Peyer's patch (tissue), 4 donors: ENCODE measurements around the gene KDM1A. TPM values are rescaled to one million over a fixed set of nuclear protein-coding genes. Genes with fewer than 3 reads are reported as not detected.
A peak's percentile ranks its signal among the peaks of the same experiment; 100 is the strongest.

Experiments used
- DNase-seq, 3 donors: peaks; one replicate each; pipeline ENCODE4 v3.0.0-alpha.2; 2017 to 2019
- H3K27ac ChIP-seq, 4 donors: fragments of 200-600 bp; sonication (generic); one replicate each; pipeline ENCODE4 v1.5.1; 2016 to 2019
- H3K27me3 ChIP-seq, 2 donors: fragments of 200-600 bp; sonication (generic); one replicate each; pipeline ENCODE4 v1.5.1; 2019
- H3K36me3 ChIP-seq, 3 donors: fragments of 200-600 bp; sonication (generic); one replicate each; pipeline ENCODE4 v1.5.1; 2016 to 2019
- H3K4me1 ChIP-seq, 4 donors: fragments of 200-600 bp; sonication (generic); one replicate each; pipeline ENCODE4 v1.5.1; 2016 to 2019
- H3K4me3 ChIP-seq, 4 donors: fragments of 200-600 bp; sonication (generic); 1 replicate in 3 of 4; 2 replicates in 1 of 4; pipeline ENCODE4 v1.5.1; 2016 to 2019; ENCODE audit warnings: mild to moderate bottlenecking in 1 of 4
- H3K9me3 ChIP-seq, 4 donors: fragments of 200-600 bp; sonication (generic); one replicate each; pipeline ENCODE4 v1.5.1; 2016 to 2019; ENCODE audit warnings: mild to moderate bottlenecking in 1 of 4
- POLR2A ChIP-seq, 2 donors: fragments of 450-650 bp; IDR thresholded peaks; one replicate each; pipeline ENCODE4 v1.5.1; 2017; ENCODE audit warnings: antibody characterized with exemption in 2 of 2, mild to moderate bottlenecking in 2 of 2, moderate library complexity in 2 of 2
- total RNA-seq, 4 donors: library from RNA; depleted of rRNA; stranded (reverse); fragments of >200 nt; gene quantifications; one replicate each; pipeline ENCODE4 v1.1.0, GENCODE V29; 2016
- TF ChIP-seq, protein P1 (sequence below), 6 experiments: fragments of 450-650 bp in 4 of 6; fragments of 200-600 bp in 2 of 6; sonication (generic) in 1 of 6; IDR thresholded peaks; one replicate each; pipeline ENCODE4 v1.5.1; 2017 to 2019; ENCODE audit warnings: antibody characterized with exemption in 6 of 6, mild to moderate bottlenecking in 3 of 6, moderate library complexity in 1 of 6

Gene KDM1A
- total RNA-seq: 100 to 1,000 TPM in 1 of 4 donors, 10 to 100 TPM in 3; 33.5 to 102 (median 40.9) TPM

- Histone ChIP-seq H3K9me3 (peaks cover 0 to 4% (median 0%) of the 10 kb centered on the region in 4 donors), H3K4me1 (peaks cover 0 to 9% (median 0%) of the 10 kb centered on the region in 4 donors), H3K27ac (peak within 1 kb of the TSS; percentile 84 to 91 (median 86)), H3K4me3 (peak within 1 kb of the TSS; percentile 73 to 96 (median 82)), H3K27me3 (no peaks in the 10 kb centered on the region), H3K36me3 (no peaks in the 10 kb centered on the region)
- peak; percentile 74 to 80 for TF ChIP-seq POLR2A (IDR thresholded peaks at IDR 0.05)
- TF ChIP-seq, protein P1, sequence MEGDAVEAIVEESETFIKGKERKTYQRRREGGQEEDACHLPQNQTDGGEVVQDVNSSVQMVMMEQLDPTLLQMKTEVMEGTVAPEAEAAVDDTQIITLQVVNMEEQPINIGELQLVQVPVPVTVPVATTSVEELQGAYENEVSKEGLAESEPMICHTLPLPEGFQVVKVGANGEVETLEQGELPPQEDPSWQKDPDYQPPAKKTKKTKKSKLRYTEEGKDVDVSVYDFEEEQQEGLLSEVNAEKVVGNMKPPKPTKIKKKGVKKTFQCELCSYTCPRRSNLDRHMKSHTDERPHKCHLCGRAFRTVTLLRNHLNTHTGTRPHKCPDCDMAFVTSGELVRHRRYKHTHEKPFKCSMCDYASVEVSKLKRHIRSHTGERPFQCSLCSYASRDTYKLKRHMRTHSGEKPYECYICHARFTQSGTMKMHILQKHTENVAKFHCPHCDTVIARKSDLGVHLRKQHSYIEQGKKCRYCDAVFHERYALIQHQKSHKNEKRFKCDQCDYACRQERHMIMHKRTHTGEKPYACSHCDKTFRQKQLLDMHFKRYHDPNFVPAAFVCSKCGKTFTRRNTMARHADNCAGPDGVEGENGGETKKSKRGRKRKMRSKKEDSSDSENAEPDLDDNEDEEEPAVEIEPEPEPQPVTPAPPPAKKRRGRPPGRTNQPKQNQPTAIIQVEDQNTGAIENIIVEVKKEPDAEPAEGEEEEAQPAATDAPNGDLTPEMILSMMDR (IDR thresholded peaks at IDR 0.05): peak in 1 of 6 experiments; percentile 3
- DNase-seq: peak; percentile 95 to 99 (median 98)
Measured at GRCh38 chr1:23019094-23019862, at the start of gene KDM1A. KDM1A (plus strand) TSS chr1:23019468; CDS start chr1:23019597, 129 bp downstream.

DNA sequence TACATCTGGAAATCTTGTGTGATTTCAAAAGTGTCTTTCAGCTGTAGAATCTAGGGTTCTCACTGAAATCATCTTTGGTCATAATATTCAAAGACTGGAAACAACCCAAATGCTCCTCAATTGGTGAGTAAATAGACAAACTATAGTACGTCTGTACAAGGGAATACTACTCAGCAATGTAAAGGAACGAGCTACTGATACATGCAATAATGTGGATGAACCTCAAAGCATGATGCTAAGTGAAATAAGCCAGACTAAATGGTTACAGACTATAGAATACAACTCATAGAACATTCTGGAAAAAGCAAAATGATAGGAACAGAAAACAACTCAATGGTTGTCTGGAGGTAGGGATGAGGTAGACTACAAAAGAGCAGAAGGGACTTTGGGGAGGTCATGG, 49.2 kb upstream of the KDM1A start:
- Histone ChIP-seq H3K36me3 (no peaks in the 10 kb centered on the region), H3K27me3 (no peaks in the 10 kb centered on the region), H3K9me3 (no peaks in the 10 kb centered on the region), H3K4me1 (peaks cover 0 to 5% (median 0%) of the 10 kb centered on the region in 4 donors), H3K4me3 (no peak overlapping the region), H3K27ac (no peak overlapping the region)
- no peak for TF ChIP-seq POLR2A (IDR thresholded peaks at IDR 0.05)
- TF ChIP-seq, protein P1 (IDR thresholded peaks at IDR 0.05): no peak
- no peak for DNase-seq

GRCh38 chr1:22971161-22971560, 48.1 kb upstream of the KDM1A start:
- no peak for DNase-seq
- Histone ChIP-seq H3K27me3 (no peaks in the 10 kb centered on the region), H3K9me3 (no peaks in the 10 kb centered on the region), H3K27ac (no peak overlapping the region), H3K4me1 (peaks cover 0 to 5% (median 0%) of the 10 kb centered on the region in 4 donors), H3K36me3 (no peaks in the 10 kb centered on the region), H3K4me3 (no peak overlapping the region)
- TF ChIP-seq, protein P1 (IDR thresholded peaks at IDR 0.05): no peak
- no peak for TF ChIP-seq POLR2A (IDR thresholded peaks at IDR 0.05)

- no peaks in the 10 kb centered on the region for H3K9me3 ChIP-seq
- no peaks in the 10 kb centered on the region for H3K36me3 ChIP-seq
- TF ChIP-seq POLR2A (IDR thresholded peaks at IDR 0.05): no peak
- TF ChIP-seq, protein P1 (IDR thresholded peaks at IDR 0.05): no peak
- H3K4me1 ChIP-seq: peaks cover 0 to 5% (median 0%) of the 10 kb centered on the region in 4 donors
- H3K27ac ChIP-seq: no peak overlapping the region
- no peak overlapping the region for H3K4me3 ChIP-seq
- no peak for DNase-seq
- no peaks in the 10 kb centered on the region for H3K27me3 ChIP-seq
Measured at GRCh38 chr1:22971611-22972405, 47.5 kb upstream of the KDM1A start.

- Histone ChIP-seq H3K9me3 (no peaks in the 10 kb centered on the region), H3K27me3 (no peaks in the 10 kb centered on the region), H3K36me3 (no peaks in the 10 kb centered on the region), H3K4me1 (peaks cover 0 to 5% (median 0%) of the 10 kb centered on the region in 4 donors), H3K27ac (no peak within 1 kb of the TSS), H3K4me3 (no peak within 1 kb of the TSS)
- DNase-seq: no peak
- TF ChIP-seq, protein P1 (IDR thresholded peaks at IDR 0.05): no peak
- no peak for TF ChIP-seq POLR2A (IDR thresholded peaks at IDR 0.05)
Measured at GRCh38 chr1:22972760-22973159, 46.5 kb upstream of the KDM1A start, which contains the start of gene LACTBL1. LACTBL1 (minus strand) TSS chr1:22972866; CDS start chr1:22972316, 550 bp downstream.
